Fibroblast of mammary gland (primary cell): ENCODE measurements around the gene CCNB1.
"Not testable (repeated sequence)": the region's sequence is repeated elsewhere in the genome, so short reads cannot be mapped to it uniquely, and the experiment has no call there.

Experiments used
- DNase-seq: peaks from one replicate; pipeline ENCODE4 v3.0.0-alpha.2; 2010; ENCODE audit warnings: low read depth
- H3K4me3 ChIP-seq: 2 replicates; pipeline ENCODE4 v1.5.1; 2011; ENCODE audit warnings: low read depth, mild to moderate bottlenecking, low read length, moderate library complexity; ENCODE audit not compliant: control insufficient read depth
- TF ChIP-seq, protein P1 (sequence below): conservative IDR thresholded peaks from 2 replicates; pipeline ENCODE4 v1.5.1; 2011; ENCODE audit warnings: low read depth, low read length, inconsistent platforms; ENCODE audit not compliant: control insufficient read depth, insufficient read depth

The CCNB1 gene

DNA sequence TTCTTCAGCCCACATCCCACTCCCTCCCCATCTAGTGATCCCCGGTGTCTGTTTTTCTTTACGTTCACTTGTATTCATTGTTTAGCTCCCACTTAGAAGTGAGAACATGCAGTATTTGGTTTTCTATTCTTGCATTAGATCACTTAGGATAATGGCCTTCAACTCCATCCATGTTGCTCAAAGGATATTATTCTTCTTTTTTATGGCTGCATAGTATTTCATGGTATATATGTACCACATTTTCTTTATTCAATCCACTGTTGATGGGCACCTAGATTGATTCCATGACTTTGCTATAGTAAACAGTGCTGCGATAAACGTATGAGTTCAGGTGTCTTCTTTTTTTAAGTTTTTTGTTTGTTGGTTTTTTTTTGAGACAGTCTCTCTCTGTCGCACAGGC, 29.1 kb upstream of the CCNB1 start:
- no peak overlapping the region for H3K4me3 ChIP-seq
- DNase-seq, result no peak
- TF ChIP-seq, protein P1, sequence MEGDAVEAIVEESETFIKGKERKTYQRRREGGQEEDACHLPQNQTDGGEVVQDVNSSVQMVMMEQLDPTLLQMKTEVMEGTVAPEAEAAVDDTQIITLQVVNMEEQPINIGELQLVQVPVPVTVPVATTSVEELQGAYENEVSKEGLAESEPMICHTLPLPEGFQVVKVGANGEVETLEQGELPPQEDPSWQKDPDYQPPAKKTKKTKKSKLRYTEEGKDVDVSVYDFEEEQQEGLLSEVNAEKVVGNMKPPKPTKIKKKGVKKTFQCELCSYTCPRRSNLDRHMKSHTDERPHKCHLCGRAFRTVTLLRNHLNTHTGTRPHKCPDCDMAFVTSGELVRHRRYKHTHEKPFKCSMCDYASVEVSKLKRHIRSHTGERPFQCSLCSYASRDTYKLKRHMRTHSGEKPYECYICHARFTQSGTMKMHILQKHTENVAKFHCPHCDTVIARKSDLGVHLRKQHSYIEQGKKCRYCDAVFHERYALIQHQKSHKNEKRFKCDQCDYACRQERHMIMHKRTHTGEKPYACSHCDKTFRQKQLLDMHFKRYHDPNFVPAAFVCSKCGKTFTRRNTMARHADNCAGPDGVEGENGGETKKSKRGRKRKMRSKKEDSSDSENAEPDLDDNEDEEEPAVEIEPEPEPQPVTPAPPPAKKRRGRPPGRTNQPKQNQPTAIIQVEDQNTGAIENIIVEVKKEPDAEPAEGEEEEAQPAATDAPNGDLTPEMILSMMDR, result no peak

DNA sequence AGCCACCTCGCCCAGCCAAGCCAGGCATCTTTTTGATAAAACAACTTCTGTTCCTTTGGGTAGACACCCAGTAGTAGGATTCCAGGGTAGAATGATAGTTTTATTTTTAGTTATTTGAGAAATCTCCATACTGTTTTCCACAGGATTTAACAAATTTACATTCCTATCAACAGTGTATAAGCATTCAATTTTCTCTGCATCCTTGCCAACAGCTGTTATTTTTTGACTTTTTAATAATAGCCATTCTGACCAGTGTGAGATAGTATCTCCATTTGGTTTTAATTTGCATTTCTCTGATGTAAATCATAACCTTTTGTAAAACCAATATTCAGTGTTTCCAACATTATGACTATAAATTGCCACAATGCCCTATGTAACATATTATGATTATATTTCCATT, 28.2 kb upstream of the CCNB1 start:
- TF ChIP-seq, protein P1, result no peak
- H3K4me3 ChIP-seq, result no peak overlapping the region
- DNase-seq, result no peak

DNA sequence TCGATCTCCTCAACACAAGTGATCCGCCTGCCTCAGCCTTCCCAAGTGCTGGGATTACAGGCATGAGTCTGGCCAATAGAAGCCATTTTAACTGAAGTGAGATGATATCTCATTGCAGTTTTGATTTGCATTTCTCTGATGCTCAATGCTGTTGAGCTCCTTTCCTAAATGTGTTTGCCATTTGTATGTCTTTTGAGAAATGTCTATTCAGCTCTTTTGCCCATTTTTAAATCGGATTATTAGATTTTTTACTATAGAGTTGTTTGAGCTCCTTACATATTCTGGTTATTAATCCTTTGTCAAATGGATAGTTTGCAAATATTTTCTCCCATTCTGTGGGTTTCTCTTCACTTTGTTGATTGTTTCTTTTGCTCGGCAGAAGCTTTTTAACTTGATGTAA, 26.7 kb upstream of the CCNB1 start:
- H3K4me3 ChIP-seq, result not testable (repeated sequence)

DNA sequence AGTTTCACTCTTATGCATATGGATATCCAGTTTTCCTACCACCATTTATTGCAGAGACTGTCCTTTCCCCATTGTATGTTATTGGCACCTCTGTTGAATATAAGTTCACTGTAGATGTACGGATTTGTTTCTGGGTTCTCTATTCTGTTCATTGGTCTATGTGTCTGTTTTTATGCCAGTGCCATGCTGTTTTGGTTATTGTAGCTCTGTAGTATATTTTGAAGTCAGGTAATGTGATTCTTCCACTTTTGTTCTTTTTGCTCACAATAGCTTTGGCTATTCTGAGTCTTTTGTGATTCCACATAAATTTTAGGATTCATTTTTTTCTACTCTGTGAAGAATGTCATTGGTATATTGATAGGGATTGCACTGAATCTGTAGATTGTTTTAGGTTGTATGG, 26.1 kb upstream of the CCNB1 start:
- H3K4me3 ChIP-seq, result no peak overlapping the region
- no peak for DNase-seq
- TF ChIP-seq, protein P1, result no peak

More for the DNA sequence above, 26.7 kb upstream of the CCNB1 start:
- not testable (repeated sequence) for DNase-seq

DNA sequence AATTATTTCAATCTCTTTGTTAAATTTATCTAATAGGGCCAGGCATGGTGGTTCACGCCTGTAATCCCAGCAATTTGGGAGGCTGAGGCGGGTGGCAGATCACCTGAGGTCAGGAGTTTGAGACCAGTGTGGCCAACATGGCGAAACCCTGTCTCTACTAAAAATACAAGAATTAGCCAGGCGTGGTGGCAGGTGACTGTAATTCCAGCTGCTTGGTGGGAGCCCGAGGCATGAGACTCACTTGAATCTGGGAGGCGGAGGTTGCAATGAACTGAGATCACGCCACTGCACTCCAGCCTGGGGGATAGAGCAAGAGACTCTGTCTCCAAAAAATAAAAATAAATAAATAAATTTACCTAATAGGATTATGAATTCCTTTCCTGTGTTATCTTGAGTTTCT, 18.4 kb upstream of the CCNB1 start:
- not testable (repeated sequence) for H3K4me3 ChIP-seq, DNase-seq

DNA sequence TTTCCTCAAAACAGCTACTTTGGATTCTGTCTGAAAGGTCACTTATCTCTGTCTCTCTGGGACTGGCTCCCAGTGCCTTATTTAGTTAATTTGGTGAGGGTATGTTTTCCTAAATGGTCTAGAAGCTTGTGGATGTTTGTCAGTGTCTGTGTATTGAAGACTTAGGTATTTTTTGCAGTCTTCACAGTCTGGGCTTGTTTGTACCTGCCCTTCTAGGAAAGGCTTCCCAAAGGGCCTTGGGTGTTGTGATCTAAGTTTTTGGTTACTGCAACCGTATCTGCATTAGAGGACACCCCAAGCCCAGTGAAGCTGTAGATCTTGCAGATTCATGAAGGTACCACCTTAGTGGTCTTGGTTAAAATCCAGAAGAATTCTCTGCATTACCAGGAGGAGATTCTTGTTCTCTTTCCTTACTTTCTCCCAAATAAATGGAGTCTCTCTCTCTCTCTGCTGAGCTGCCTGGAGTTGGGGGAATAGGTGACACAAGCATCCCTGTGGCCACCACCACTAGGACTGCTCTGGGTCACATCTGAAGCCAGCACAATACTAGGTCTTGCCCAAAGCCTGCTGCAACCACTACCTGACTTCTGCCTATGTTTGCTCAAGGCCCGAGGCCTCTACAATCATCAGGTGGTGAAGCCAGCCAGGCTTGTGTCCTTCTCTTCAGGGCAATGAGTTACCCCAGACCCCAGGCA, 17.8 kb upstream of the CCNB1 start:
- no peak overlapping the region for H3K4me3 ChIP-seq
- TF ChIP-seq, protein P1, result no peak
- DNase-seq, result no peak

DNA sequence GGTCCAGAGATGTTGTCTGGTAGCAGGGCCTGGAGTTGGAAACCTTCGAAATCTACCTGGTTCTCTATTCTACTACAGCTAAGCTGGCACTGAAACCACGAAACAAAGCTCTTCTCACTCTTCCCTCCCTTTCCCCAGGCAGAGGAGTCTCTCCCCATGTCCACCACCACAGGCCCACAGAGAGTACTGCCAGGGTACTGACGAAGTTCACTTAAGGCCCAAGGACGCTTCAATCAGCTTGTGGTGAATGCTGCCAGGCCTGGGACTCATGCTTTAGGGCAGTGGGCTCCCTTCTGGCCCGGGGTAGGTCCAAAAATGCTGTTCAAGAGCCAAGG, 17.3 kb upstream of the CCNB1 start:
- TF ChIP-seq, protein P1, result no peak
- H3K4me3 ChIP-seq, result no peak overlapping the region
- DNase-seq, result no peak

DNA sequence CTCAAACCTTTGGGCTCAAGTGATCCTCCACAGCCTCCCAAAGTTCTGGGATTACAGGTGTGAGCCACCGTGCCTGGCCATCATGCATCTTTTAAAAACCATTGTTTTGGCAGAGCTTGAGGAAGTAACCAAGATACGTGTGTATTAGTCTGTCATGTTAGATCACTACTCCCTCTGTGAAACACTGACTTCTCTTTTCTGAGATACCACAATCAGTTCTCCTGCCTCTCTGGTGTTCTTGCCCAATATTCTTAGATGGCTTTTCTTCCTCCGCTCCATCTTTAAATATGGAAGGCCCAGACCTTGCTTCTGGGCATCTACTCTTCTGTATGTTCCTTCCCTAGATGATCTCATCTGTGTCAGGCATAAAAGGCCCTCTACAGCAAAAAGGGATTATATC, 14.2 kb upstream of the CCNB1 start:
- no peak overlapping the region for H3K4me3 ChIP-seq
- DNase-seq, result no peak
- TF ChIP-seq, protein P1, result no peak
